ENCODE results near the gene CYYR1.
"Not testable (repeated sequence)": the region's sequence is repeated elsewhere in the genome, so short reads cannot be mapped to it uniquely, and the experiment has no call there.

CYYR1 gene

DNA sequence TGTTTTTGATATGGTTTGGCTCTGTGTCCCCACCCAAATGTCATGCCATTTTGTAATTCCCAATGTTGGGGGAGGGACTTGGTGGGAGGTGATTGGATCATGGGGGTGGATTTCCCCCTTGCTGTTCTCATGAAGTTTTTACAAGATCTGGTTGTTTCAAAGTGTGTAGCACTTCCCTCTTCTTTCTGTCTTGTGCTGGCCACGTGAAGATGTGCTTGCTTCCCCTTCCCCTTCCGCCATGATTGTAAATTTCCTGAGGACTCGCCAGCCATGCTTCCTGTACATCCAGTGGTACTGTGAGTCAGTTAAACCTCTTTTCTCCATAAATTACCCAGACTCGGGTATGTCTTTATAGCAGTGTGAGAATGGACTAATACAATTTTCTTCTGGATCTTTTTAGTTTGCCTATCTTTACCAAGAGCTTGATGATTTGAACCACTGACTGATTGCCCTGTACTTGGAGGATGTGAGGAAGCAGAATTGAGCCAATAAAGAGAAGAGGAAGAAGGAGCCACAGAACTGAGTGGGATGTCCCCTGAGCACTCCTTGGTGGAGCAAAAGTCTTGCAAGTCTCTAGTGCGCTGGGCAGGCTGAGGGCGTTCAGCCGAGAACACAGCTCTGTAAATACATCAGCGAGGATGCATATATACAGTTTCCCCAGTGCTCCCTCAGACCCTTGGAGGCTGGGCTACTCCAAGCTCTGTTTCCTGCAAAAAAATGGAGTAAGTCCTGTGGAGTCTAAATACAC, 102.6 kb downstream of the CYYR1 start:
- Histone ChIP-seq H3K4me1 (ENCODE audit: control insufficient read depth, insufficient read depth, low read length, poor library complexity, severe bottlenecking) (no peaks in the 10 kb centered on the region), H3K9me3 (ENCODE audit: control insufficient read depth, low read length) (no peaks in the 10 kb centered on the region), H3K27me3 (replicated peaks; ENCODE audit: control insufficient read depth, insufficient read depth, low read length, poor library complexity, severe bottlenecking) (no peaks in the 10 kb centered on the region), H3K27ac (ENCODE audit: insufficient read depth, low read length, poor library complexity, severe bottlenecking) (no peak overlapping the region), H3K36me3 (ENCODE audit: control insufficient read depth, insufficient read depth, low read length) (no peaks in the 10 kb centered on the region), H3K4me3 (ENCODE audit: insufficient read depth, low read depth, low read length, poor library complexity, severe bottlenecking) (no peak overlapping the region)
- no peak for DNase-seq

DNA sequence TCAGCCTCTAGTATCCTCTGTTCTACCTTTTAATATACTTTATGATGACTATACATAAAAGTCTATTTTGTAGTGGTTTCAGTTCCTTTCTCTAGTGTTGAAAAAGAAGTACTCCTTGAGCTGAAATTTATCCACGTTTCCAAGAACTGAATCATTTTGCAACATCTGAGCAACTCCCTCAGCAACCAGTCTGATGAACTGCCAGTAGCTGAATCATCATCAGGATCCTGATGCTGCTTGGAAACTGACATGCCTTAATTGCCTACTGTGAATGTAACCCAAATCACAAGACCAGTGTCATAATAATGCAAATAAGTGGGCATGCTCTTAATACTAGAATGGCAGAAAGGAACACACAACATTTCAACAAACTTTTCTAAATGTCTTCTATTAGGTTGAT, 103.3 kb downstream of the CYYR1 start:
- no peaks in the 10 kb centered on the region for H3K9me3 ChIP-seq (ENCODE audit: control insufficient read depth, low read length)
- no peaks in the 10 kb centered on the region for H3K4me1 ChIP-seq (ENCODE audit: control insufficient read depth, insufficient read depth, low read length, poor library complexity, severe bottlenecking)
- H3K36me3 ChIP-seq (ENCODE audit: control insufficient read depth, insufficient read depth, low read length) = no peaks in the 10 kb centered on the region
- no peak overlapping the region for H3K4me3 ChIP-seq (ENCODE audit: insufficient read depth, low read depth, low read length, poor library complexity, severe bottlenecking)
- H3K27ac ChIP-seq (ENCODE audit: insufficient read depth, low read length, poor library complexity, severe bottlenecking) = no peak overlapping the region
- H3K27me3 ChIP-seq (replicated peaks; ENCODE audit: control insufficient read depth, insufficient read depth, low read length, poor library complexity, severe bottlenecking) = no peaks in the 10 kb centered on the region
- no peak for DNase-seq

DNA sequence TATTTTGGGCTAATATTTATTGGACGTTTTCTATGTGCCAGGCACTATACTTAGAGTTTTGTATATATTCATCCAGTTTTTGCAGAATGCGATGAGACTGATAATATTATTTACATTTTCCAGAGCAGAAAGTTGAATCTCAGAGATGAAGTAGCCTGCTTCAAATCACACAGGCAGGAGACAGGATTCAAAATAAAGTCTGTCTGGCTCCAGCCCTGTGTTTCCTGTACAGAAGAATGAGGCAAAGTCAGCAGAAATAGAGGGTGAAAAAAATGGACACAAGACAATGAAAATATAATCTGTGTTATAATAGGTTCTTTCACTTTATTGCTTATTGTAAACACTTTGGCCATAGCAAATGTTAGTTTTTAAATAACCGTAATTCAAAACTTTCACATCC, 107.2 kb downstream of the CYYR1 start:
- H3K4me1 ChIP-seq (ENCODE audit: control insufficient read depth, insufficient read depth, low read length, poor library complexity, severe bottlenecking) = no peaks in the 10 kb centered on the region
- no peaks in the 10 kb centered on the region for H3K9me3 ChIP-seq (ENCODE audit: control insufficient read depth, low read length)
- no peaks in the 10 kb centered on the region for H3K36me3 ChIP-seq (ENCODE audit: control insufficient read depth, insufficient read depth, low read length)
- no peak overlapping the region for H3K4me3 ChIP-seq (ENCODE audit: insufficient read depth, low read depth, low read length, poor library complexity, severe bottlenecking)
- no peak overlapping the region for H3K27ac ChIP-seq (ENCODE audit: insufficient read depth, low read length, poor library complexity, severe bottlenecking)
- no peaks in the 10 kb centered on the region for H3K27me3 ChIP-seq (replicated peaks; ENCODE audit: control insufficient read depth, insufficient read depth, low read length, poor library complexity, severe bottlenecking)
- no peak for DNase-seq

DNA sequence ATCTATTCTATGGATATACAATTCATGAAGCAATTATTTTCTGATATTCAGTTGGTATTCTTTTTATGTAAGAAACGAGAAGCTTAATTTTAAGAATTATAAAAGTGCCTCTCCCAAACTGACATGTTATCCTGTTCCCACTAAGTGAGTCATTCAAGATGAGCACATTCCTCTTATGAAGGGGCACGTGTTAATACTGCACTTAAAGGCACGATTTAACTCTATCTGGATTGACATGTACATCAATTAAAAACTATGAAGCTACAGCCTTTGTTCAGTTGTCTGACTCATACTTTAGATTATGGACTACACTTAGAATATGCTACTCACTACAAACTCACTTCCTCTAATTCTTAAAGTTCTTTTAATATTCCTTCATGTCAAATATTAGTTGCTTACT, 111.6 kb downstream of the CYYR1 start:
- DNase-seq = no peak
- no peaks in the 10 kb centered on the region for H3K4me1 ChIP-seq (ENCODE audit: control insufficient read depth, insufficient read depth, low read length, poor library complexity, severe bottlenecking)
- H3K4me3 ChIP-seq (ENCODE audit: insufficient read depth, low read depth, low read length, poor library complexity, severe bottlenecking) = no peak overlapping the region
- no peaks in the 10 kb centered on the region for H3K27me3 ChIP-seq (replicated peaks; ENCODE audit: control insufficient read depth, insufficient read depth, low read length, poor library complexity, severe bottlenecking)
- H3K9me3 ChIP-seq (ENCODE audit: control insufficient read depth, low read length) = no peaks in the 10 kb centered on the region
- no peaks in the 10 kb centered on the region for H3K36me3 ChIP-seq (ENCODE audit: control insufficient read depth, insufficient read depth, low read length)
- H3K27ac ChIP-seq (ENCODE audit: insufficient read depth, low read length, poor library complexity, severe bottlenecking) = no peak overlapping the region

DNA sequence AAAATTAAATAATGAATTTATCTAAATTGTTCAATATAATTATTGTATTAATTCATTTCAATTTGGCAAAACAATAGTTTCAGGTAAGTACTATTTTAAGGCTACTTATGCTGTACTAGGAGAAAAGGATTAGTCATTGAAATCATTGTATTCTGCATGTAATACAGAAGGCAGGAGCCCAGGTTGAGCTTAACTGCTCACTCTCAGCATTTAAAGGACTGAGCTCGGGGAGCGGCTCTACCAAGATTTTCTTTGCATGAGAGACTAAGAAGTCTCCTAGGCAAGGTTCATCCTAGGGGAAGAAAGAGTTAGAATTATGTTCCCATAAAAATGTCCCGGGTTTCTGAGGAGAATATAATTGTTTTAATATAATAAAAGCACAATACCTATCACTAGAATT, 112.5 kb downstream of the CYYR1 start:
- Histone ChIP-seq H3K4me1 (ENCODE audit: control insufficient read depth, insufficient read depth, low read length, poor library complexity, severe bottlenecking) (no peaks in the 10 kb centered on the region), H3K4me3 (ENCODE audit: insufficient read depth, low read depth, low read length, poor library complexity, severe bottlenecking) (no peak overlapping the region), H3K27ac (ENCODE audit: insufficient read depth, low read length, poor library complexity, severe bottlenecking) (no peak overlapping the region), H3K36me3 (ENCODE audit: control insufficient read depth, insufficient read depth, low read length) (no peaks in the 10 kb centered on the region), H3K9me3 (ENCODE audit: control insufficient read depth, low read length) (no peaks in the 10 kb centered on the region), H3K27me3 (replicated peaks; ENCODE audit: control insufficient read depth, insufficient read depth, low read length, poor library complexity, severe bottlenecking) (no peaks in the 10 kb centered on the region)
- no peak for DNase-seq

DNA sequence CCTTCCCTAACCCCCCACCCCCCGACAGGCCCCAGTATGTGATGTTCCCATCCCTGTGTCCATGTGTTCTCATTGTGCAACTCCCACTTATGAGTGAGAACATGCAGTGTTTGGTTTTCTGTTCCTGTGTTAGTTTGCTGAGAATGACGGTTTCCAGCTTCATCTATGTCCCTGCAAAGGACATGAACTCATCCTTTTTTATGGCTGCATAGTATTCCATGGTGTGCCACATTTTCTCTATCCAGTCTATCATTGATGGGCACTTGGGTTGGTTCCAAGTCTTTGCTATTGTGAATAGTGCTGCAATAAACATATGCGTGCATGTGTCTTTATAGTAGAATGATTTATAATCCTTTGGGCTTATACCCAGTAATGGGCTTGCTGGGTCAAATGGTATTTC, 114.2 kb downstream of the CYYR1 start:
- not testable (repeated sequence) for H3K27ac ChIP-seq (ENCODE audit: insufficient read depth, low read length, poor library complexity, severe bottlenecking); H3K36me3 ChIP-seq (ENCODE audit: control insufficient read depth, insufficient read depth, low read length); H3K4me1 ChIP-seq (ENCODE audit: control insufficient read depth, insufficient read depth, low read length, poor library complexity, severe bottlenecking); DNase-seq; H3K27me3 ChIP-seq (replicated peaks; ENCODE audit: control insufficient read depth, insufficient read depth, low read length, poor library complexity, severe bottlenecking); H3K4me3 ChIP-seq (ENCODE audit: insufficient read depth, low read depth, low read length, poor library complexity, severe bottlenecking); H3K9me3 ChIP-seq (ENCODE audit: control insufficient read depth, low read length)

DNA sequence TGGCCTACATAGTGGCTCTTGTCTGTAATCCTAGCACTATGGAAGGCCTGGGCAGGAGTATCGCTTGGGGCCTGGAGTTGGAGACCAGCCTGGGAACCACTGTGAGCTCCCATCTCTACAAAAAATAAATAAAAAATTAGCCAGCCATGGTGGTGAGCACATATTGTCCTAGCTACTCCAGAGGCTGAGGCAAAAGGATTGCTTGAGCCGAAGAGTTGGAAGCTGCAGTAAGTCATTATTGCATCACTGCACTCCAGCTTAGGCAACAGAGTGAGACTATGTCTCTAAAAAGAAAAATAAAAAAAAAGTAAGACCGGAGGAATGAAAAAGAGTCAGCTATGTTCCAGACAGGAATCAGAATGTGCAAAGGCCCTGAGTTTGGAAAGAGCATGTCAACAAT, 115.3 kb downstream of the CYYR1 start:
- Histone ChIP-seq H3K9me3 (ENCODE audit: control insufficient read depth, low read length) (no peaks in the 10 kb centered on the region), H3K4me1 (ENCODE audit: control insufficient read depth, insufficient read depth, low read length, poor library complexity, severe bottlenecking) (no peaks in the 10 kb centered on the region), H3K36me3 (ENCODE audit: control insufficient read depth, insufficient read depth, low read length) (no peaks in the 10 kb centered on the region), H3K4me3 (ENCODE audit: insufficient read depth, low read depth, low read length, poor library complexity, severe bottlenecking) (no peak overlapping the region), H3K27me3 (replicated peaks; ENCODE audit: control insufficient read depth, insufficient read depth, low read length, poor library complexity, severe bottlenecking) (no peaks in the 10 kb centered on the region), H3K27ac (ENCODE audit: insufficient read depth, low read length, poor library complexity, severe bottlenecking) (no peak overlapping the region)
- no peak for DNase-seq

DNA sequence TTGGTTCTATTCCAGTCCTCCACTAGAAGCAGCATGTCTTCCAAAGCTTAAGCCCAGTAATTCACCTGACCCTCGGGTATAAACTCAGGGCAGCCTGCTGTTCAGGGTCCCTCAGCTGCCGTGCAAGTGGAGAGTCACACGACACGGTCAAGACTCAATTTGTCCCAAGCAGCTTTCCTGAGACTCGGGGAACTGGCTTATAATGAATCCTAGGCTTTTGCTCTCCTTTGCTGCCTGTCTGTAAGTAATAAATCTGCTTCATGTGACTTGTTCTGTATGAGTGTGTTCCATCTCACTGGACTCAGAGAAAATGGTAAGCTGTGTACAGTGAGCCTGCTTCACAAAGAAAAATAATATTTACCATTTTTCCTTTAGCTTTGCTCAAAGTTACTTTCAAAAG, 119.8 kb downstream of the CYYR1 start:
- H3K36me3 ChIP-seq (ENCODE audit: control insufficient read depth, insufficient read depth, low read length) = no peaks in the 10 kb centered on the region
- no peak overlapping the region for H3K4me3 ChIP-seq (ENCODE audit: insufficient read depth, low read depth, low read length, poor library complexity, severe bottlenecking)
- no peaks in the 10 kb centered on the region for H3K27me3 ChIP-seq (replicated peaks; ENCODE audit: control insufficient read depth, insufficient read depth, low read length, poor library complexity, severe bottlenecking)
- H3K4me1 ChIP-seq (ENCODE audit: control insufficient read depth, insufficient read depth, low read length, poor library complexity, severe bottlenecking) = no peaks in the 10 kb centered on the region
- no peak for DNase-seq
- H3K27ac ChIP-seq (ENCODE audit: insufficient read depth, low read length, poor library complexity, severe bottlenecking) = no peak overlapping the region
- no peaks in the 10 kb centered on the region for H3K9me3 ChIP-seq (ENCODE audit: control insufficient read depth, low read length)

DNA sequence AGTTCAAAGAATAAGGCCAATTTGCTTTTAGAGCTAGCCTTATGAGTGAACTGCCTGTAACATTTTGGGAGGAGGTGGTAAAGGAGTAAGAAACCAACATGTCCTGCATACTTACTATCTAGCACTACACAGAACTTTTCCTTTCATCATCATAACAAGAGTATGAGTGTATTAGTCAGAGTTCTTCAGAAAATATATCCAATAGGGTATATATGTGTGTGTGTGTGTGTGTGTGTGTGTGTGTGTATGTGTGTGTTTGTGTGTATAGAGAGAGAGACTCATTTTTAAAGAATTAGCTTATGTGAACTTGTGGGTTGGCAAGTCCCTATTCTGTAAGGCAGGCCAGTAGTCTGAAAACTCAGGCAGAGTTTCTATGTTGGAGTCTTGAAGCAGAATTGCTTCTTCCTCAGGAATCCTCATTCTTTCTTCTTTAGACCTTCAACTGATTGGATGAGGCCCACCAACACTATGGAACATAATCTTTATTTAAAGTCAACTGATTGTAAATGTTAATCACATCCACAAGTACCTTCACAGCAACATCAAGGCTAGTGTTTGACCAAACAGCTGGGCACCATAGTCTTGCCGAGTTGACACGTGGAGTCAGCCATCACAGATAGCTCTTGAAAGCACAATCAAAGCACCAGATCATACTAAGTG, 121.9 kb downstream of the CYYR1 start:
- Histone ChIP-seq H3K27me3 (replicated peaks; ENCODE audit: control insufficient read depth, insufficient read depth, low read length, poor library complexity, severe bottlenecking) (no peaks in the 10 kb centered on the region), H3K4me3 (ENCODE audit: insufficient read depth, low read depth, low read length, poor library complexity, severe bottlenecking) (no peak overlapping the region), H3K27ac (ENCODE audit: insufficient read depth, low read length, poor library complexity, severe bottlenecking) (no peak overlapping the region), H3K36me3 (ENCODE audit: control insufficient read depth, insufficient read depth, low read length) (no peaks in the 10 kb centered on the region), H3K4me1 (ENCODE audit: control insufficient read depth, insufficient read depth, low read length, poor library complexity, severe bottlenecking) (no peaks in the 10 kb centered on the region), H3K9me3 (ENCODE audit: control insufficient read depth, low read length) (no peaks in the 10 kb centered on the region)
- DNase-seq = no peak

DNA sequence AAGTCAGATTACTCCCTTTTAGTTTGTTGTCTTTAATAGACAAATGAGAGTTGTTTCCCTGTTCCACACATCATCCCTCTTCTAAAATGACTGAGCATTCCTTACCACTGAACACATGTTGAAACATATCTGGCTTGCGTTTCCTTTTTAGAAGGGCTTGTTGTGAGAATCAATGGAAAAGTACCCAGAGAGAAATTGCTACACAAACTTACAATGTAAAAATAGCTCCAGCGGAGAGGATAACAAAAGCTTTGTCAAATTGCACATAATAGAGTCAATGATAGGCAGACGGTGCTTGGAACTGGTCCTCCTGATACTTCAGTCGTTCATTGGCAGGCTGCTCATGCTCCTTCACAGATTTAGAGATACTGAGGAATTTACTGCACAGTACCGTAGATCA, 123.9 kb downstream of the CYYR1 start:
- H3K27me3 ChIP-seq (replicated peaks; ENCODE audit: control insufficient read depth, insufficient read depth, low read length, poor library complexity, severe bottlenecking) = no peaks in the 10 kb centered on the region
- H3K36me3 ChIP-seq (ENCODE audit: control insufficient read depth, insufficient read depth, low read length) = no peaks in the 10 kb centered on the region
- no peak for DNase-seq
- H3K27ac ChIP-seq (ENCODE audit: insufficient read depth, low read length, poor library complexity, severe bottlenecking) = no peak overlapping the region
- no peaks in the 10 kb centered on the region for H3K4me1 ChIP-seq (ENCODE audit: control insufficient read depth, insufficient read depth, low read length, poor library complexity, severe bottlenecking)
- H3K9me3 ChIP-seq (ENCODE audit: control insufficient read depth, low read length) = no peaks in the 10 kb centered on the region
- H3K4me3 ChIP-seq (ENCODE audit: insufficient read depth, low read depth, low read length, poor library complexity, severe bottlenecking) = no peak overlapping the region
